M059J (cell line): Measurements from ENCODE around the gene FBXO34. TPM values are rescaled to one million over a fixed set of nuclear protein-coding genes. Genes with fewer than 3 reads are reported as not detected.
"Not testable (repeated sequence)": the region's sequence is repeated elsewhere in the genome, so short reads cannot be mapped to it uniquely, and the experiment has no call there.

ENCODE experiments used
- DNase-seq: peaks from one replicate; pipeline ENCODE4 v3.0.0-alpha.2; 2012; ENCODE audit warnings: low read depth
- total RNA-seq: library from RNA; depleted of rRNA; stranded (reverse); fragments of >200 nt; shearing (Covaris generic); gene quantifications from 2 replicates; pipeline ENCODE4 v1.2.3, GENCODE V29; 2014

The FBXO34 gene
- total RNA-seq, 1 experiment from 2014 or later = 28.1 TPM

DNA sequence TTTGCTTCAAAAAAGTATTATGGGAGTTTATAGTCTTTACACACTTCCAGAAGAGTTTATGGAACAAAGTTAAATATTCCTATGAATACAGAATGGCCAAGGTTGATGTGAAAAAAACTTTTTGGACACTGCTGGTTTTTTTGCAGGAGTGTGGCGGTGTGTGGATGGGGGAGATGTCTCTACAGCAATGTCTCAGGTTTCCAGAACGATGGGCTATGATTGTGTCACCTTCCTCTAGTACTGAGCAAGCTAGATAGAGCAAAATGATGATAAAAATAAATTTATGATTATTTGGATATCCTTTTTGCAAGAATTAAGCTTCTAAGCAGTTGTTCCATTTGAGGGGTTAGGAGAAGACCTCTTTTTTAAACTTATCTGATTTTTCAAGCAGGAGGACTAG lies 37.9 kb downstream of the FBXO34 start:
- no peak for DNase-seq

DNA sequence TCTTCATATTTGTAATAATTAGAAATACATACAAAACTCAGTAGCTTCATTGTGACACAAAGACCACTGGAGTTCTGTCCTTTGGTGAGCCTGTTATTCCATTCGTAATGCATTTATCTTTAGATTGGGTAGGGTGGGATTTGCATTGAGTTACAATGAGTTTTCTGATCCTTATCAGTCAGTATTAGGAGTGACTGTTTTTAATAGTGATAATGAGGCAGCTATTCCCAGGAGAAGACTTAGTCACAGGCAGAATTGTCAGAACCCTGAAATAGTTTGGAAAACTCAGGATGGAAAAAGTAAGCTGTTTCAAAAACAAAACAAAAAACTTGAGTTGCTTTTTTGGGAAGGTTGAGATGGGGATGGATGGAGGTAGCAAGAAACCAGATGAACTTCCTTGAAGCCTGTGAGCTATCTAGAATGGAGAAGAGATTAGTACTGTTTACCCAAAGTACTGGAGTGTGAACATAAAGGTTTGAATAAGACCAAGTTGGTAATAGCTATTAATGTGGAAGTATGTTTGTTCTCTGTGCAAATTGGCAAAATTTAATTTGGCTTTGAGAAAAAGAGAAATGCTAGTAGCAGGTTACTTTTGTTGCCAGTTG lies 38.6 kb downstream of the FBXO34 start:
- no peak for DNase-seq

DNA sequence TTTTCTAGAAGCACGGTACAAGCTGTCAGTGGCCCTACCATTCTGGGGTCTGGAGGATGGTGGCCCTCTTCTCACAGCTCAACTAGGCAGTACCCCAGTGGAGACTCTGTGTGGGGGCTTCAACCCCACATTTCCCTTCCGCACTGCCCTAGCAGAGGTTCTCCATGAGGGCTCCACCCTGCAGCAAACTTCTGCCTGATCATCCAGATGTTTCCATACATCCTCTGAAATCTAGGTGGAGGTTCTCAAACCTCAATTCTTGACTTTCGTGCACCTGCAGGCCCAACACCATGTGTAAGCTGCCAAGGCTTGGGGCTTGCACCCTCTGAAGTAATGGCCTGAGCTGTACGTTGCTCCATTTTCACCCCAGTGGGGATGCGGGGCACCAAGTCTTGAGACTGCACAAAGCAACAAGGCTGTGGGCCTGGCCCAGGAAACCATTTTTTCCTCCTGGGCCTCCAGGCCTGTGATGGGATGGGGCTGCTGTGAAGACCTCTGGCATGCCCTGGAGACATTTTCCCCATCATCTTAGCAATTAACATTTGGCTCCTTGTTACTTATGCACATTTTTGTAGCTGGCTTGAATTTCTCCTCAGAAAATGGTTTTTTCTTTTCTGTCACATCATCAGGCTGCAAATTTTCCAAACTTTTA lies 41.3 kb downstream of the FBXO34 start:
- DNase-seq = not testable (repeated sequence)

GRCh38 chr14:55313480-55313879 lies 42.3 kb downstream of the FBXO34 start:
- no peak for DNase-seq

GRCh38 chr14:55314449-55314848 lies 43.2 kb downstream of the FBXO34 start:
- no peak for DNase-seq

DNA sequence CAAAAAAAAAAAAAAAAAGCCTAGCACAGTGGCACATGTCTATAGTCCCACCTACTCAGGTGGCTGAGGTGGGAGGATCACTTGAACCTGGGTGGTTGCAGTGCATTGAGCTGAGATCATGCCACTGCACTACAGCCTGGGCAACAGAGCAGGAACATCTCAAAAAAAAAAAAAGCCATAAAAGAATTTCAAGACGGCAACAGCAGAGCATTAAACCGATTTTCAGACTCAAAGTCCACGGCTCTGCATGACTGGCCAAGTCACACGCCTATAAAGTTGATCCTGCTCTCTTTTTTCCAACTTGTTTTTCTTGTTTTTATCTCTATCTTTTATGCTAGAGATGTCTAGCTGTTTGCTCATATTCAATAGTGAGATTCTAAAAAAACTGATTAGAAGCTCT lies 45.3 kb downstream of the FBXO34 start:
- no peak for DNase-seq

DNA sequence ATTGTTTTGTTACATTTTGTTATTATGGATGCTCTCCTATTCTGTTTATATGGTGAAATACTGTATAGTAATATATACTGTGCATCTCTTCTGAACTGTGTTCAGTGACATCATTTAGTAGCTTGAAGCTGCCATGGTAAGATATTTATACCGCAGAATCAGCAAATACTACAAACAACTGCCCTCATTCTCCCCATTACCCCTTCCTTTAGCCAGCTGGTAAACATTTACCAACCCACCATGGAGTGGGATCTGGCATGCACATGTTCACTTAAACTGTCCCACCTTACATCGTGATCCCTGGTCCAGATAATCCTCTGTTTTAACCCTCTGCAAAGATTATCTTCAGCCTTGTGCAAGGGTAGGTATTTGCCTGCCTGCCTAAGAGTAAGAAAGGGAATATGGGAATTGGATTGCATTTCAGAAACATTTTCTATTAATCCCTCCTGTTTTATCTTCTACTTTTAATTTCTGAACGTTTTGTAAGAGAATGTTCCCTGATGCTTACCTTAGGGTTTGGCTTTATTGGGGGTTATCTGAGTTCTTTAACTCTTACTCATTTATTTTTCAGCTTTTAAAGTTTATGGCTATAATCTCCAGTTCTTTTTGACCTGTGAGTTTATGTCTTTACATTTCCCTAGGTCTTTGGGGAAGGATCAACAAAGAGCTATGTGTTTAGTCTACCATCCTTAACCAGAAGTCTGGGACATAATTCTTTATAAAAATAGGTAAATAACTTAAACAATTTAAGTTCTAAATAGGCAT lies 46.5 kb downstream of the FBXO34 start:
- DNase-seq = no peak

DNA sequence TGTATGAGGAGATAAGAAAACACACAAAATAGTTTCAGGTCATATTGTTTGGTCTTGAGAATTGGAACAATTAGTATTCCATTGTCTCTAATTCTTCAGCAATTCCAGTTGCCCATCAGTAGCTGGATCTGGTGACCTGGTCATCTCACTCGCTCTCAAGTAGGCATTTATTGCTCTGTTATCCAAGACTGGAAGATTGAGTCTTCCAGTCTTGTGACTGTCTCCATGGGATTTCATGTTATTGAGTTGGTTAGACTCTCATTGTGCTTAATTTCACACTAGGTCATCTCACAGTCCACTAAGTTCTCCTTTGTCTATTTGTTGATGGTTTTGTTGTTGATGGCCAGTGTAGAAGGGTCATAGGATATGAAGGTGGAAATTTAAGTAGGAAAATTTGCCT lies 47.5 kb downstream of the FBXO34 start:
- DNase-seq = no peak

DNA sequence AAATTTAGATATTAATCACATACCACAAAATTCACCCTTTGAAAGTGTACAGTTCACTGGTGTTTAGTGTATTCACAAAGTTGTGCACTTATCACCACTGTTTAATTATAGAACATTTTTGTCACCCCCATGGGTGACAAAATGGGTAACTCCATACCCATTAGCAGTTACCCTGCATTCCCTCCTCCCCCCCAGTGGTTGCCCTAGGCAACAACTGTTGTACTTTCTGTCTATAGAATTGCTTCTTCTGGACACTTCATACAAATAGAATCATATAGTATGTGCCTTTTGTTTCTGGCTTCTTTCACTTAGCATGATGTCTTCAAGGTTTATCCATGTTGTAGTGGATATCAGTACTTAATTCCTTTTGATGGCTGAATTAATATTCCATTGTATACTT lies 52.7 kb downstream of the FBXO34 start:
- DNase-seq = no peak

DNA sequence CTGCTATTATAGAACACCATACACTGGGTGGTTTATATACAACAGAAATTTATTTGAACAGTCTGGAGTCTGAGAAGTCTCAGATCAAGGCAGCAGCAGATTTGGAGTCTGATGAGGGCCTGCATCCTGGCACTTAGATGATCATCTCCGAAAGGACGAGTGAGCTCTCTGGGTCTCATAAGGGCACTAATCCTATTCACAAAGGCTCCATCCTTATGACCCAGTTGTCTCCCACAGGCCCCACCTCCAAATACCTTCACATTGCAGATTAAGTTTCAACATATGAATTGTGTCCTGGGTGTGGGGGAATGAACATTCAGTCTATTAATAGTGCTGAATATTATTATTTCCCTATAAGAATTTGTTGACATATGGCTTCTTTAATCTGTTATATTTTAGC lies 53.6 kb downstream of the FBXO34 start:
- no peak for DNase-seq

DNA sequence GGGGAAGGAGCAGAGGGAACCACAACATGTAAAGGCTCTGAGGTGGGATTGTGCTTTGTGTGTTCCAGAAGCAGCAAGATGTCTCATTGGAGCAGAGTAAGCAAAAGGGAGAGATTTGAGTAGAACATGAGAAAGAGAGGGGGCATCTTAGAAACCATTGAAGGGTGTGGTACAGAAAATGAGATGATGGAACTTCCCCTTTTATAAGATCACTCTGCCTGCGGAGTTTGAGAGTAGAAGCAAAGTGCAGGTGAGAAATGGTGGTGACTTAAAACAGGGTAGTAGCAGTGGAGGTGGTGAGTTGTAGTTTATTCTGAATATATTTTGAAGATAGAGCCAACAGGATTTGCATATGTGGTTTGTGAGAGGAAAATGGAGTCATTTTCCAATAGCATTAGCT lies 56.0 kb downstream of the FBXO34 start:
- no peak for DNase-seq

DNA sequence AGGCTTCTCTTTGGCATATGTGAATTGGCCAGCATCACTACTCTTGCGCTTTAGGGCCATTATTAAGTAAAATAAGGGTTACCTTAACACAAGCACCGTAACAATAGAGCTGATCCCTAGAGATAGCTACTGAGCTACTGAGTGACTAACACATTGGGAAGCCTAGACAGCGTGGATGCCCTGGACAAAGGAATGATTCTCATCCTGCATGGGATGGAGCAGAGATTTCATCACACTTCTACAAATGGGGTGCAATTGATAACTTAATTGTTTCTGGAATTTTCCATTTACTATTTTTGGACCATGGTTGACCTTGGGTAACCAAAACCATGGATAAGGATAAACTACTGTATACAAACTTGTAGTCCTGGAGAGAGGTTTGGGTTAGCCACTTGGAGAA lies 57.1 kb downstream of the FBXO34 start:
- peak; percentile 24 for DNase-seq

DNA sequence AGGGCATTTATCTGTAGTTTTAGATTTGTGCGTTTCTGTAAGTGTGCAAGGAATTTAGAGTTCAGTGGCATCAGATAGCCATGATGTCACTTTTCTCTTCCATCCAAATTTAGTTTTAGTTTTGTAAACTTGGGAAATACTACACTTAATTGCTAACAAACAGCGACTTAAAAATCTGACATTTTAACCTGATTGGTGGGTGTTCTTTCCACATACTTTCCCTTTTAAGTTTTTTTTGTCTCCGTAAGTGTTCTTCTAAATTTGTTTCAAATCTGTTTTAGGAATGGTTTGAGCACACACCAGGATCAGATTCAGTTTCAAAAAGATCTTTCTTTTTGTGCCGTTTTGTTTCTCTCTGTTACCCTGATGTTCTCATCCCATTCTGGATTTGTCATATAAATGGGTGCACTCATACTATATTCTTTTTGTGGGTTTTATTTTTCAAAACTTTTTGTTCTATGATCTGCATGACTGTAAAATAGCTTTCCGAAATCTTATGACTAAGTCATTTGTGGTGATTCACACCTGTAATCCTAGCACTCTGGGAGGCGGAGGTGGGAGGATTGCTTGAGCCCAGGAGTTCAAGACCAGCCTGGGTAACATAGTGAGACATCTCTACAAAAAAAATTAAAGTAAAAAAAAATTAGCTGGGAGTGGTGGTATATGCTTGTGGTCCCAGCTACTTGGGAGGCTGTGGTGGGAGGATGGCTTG lies 58.9 kb downstream of the FBXO34 start:
- peak; percentile 53 for DNase-seq

DNA sequence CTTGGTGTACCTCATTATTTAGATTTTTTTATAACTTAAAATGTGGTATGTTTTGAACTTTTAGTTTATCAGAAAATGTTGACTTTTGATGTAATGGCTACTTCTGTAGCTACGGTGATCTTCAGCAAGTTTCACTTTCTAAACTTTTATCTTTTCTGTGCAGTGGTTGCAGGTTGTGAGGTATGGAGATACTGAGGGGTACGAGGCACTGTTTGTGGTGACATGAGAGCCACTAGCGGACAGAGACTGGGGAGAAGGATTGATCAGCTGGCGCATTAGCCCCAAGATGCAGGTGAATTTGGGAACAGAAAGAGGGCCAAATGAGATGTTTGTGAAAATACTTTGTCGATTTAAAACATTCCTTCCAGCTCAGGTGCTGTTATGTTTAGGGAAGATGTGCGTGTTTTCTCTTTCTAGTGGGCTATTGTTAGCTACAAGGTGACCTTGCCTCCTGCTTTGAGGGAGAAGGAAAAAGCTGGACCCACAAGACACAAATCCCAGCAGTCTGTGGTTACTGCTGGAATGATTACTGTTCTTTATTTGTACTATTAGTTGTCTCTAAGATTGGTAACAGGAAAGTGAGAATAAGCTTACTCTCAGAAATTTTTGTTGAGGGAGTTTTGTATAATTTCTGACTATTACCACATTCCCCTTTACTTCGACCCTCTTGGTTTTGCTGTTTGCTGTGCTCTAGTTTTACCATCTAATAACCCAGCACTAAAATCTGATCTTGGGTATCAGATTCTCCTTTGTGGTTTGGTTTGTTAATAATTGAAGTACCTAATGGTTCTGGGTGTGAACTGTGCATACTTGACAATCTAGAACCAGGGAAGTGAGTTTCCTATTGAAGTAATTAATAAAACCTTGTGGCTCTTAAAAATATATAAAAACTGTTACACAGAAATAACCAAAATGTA lies 61.7 kb downstream of the FBXO34 start:
- DNase-seq = peak; percentile 15

- DNase-seq = peak; percentile 57
Measured at GRCh38 chr14:55333711-55334485, 62.7 kb downstream of the FBXO34 start.

DNA sequence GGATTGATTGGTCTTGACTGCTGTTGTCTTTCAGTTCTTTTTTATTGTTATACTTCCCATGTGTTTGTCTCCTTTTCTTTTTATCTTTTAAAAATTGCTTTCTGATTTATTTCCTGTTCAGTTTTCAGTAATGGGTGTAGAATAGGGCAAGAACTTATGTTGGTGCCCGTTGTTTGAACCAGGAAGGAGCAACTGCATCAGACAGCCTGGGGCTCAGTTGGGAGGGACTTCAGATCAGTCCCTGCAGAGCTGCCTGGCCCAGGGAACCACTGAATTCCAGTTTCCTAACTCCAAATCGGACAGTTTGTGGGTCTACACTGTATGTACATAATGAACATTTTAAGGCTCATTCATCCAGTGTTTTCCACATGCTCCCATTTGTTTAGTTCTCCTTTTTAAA lies 64.9 kb downstream of the FBXO34 start:
- peak; percentile 52 for DNase-seq

GRCh38 chr14:55336691-55337090 lies 65.5 kb downstream of the FBXO34 start:
- DNase-seq = no peak

GRCh38 chr14:55339770-55340169 lies 68.5 kb downstream of the FBXO34 start:
- DNase-seq = no peak

GRCh38 chr14:55340482-55340881 lies 69.3 kb downstream of the FBXO34 start:
- DNase-seq = no peak

DNA sequence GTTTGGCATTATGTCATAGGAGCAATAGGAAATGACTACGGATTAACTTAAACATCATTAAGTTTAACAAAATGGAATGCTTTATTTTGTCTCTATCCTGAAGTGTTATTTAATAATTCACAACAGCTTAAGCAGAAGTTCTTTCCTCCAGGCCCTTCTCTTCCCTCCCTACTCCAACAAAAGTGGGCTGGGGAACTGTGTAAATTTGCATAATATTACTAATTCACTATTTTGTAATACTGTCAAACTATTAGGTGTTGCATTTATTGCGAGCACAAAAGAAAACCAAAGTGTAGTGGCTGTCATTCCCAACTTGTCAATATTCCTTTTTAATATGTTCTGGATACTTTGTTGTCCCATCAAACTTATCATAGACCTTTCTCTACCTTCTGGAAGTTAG lies 70.6 kb downstream of the FBXO34 start:
- no peak for DNase-seq
